ENCODE data around the gene C10orf105.

C10orf105 gene

DNA sequence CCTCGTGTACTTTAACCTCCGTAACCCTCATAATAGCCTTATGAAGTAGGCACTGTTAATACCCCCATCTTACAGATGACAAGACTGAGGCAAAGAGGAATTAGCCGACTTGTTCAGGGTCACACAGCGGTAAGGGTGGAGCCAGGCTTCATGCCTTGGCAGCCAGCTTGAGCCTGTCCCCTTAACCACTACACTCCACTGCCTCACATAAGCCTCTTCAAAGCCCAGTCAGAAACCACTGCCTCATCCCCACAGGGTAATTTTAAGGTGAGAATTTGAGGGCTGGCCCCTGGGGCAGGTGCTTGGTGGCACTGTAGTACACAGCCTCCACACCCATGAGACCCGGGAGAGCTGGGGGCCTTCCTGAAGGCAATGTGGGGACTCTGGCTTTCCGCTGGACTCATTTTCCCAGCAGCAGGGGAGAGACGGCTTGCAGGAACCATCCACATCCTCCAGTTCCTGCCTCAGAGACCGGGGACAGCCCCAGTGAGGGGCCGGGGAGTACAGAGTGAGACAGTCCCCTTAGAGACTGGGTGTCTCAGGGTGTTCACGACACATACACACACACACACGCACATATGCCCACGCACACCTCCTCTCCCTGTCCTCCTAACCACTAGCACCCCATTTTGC, 7.6 kb upstream of the C10orf105 start:
- no peak overlapping the region for H3K4me3 ChIP-seq (replicated peaks; ENCODE audit: low read depth, low read length)
- DNase-seq (ENCODE audit: low read depth): no peak
- TF ChIP-seq, protein P1, sequence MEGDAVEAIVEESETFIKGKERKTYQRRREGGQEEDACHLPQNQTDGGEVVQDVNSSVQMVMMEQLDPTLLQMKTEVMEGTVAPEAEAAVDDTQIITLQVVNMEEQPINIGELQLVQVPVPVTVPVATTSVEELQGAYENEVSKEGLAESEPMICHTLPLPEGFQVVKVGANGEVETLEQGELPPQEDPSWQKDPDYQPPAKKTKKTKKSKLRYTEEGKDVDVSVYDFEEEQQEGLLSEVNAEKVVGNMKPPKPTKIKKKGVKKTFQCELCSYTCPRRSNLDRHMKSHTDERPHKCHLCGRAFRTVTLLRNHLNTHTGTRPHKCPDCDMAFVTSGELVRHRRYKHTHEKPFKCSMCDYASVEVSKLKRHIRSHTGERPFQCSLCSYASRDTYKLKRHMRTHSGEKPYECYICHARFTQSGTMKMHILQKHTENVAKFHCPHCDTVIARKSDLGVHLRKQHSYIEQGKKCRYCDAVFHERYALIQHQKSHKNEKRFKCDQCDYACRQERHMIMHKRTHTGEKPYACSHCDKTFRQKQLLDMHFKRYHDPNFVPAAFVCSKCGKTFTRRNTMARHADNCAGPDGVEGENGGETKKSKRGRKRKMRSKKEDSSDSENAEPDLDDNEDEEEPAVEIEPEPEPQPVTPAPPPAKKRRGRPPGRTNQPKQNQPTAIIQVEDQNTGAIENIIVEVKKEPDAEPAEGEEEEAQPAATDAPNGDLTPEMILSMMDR (IDR thresholded peaks at IDR 0.05; ENCODE audit: low read length, missing control alignments): no peak

DNA sequence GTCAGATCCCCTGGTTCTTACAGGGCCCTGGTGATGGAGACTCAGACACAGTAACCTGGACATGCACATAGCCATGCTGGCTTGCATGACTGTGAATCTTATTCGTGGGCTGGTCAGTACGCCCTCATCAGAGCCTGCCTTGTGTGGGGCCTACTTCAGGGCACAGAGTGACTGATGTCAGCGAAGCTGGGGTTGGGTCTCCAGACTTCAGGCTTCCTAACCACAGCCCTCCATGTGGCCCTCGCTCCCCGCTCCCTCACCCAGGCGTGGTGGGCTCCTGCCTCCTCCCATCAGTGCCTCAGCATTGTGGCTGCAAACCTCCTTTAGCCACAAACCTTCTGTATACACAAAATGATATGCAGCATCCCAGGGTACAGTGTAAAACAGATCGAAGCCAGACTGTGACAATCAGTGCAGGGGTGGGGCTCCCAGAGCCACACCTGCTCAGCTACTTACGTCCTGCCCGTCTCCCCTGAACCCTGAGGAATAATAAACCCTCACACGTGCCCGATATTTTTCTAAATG, 7.1 kb upstream of the C10orf105 start:
- H3K4me3 ChIP-seq (replicated peaks; ENCODE audit: low read depth, low read length): no peak overlapping the region
- no peak for DNase-seq (ENCODE audit: low read depth)
- TF ChIP-seq, protein P1 (IDR thresholded peaks at IDR 0.05; ENCODE audit: low read length, missing control alignments): no peak

DNA sequence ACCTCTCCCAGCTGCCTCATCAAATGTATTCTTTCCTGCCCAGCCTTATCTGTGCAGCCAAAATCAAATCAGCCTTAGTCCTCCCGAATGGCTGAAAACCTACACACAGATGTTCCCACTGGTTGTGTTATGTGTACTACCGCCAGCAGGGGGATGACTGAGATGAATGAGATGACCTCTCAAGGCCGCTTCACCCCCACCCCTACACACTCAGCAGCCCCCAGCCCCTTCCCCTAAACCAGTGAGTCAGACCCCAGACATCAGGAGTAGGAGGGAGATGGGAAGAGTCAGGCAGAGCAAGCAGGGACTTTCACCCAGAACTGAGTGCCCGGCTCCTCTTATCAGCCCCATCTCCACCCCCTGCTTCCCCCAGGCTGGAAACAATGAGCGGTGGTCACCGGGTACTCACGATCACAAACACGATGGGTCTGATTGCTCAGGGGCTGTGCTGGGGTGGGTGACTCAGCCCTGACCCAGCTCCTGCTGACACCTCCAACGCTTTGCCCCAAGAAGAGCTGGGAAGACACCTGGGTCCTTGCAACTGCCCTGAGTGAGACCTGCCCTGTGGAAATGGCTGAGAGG, 6.5 kb upstream of the C10orf105 start:
- TF ChIP-seq, protein P1 (IDR thresholded peaks at IDR 0.05; ENCODE audit: low read length, missing control alignments): peak; percentile 52
- peak; percentile 48 for DNase-seq (ENCODE audit: low read depth)
- H3K4me3 ChIP-seq (replicated peaks; ENCODE audit: low read depth, low read length): no peak overlapping the region

DNA sequence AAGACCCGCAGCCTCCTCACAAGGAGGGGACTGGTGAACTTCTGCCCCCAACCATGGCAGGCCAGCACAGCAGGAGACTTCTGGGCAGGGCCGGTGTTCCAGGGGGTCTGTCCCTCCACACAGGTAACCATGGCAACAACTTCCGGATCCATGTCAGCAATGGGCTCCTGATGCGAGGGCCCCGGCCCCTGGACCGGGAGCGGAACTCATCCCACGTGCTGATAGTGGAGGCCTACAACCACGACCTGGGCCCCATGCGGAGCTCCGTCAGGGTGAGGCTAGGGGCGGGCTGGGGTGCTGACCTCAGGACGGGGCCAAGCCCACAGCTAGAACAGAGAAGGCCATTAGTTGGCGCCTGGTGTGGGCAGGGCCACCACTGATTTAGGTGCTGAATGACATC, 5.7 kb upstream of the C10orf105 start:
- H3K4me3 ChIP-seq (replicated peaks; ENCODE audit: low read depth, low read length): no peak overlapping the region
- TF ChIP-seq, protein P1 (IDR thresholded peaks at IDR 0.05; ENCODE audit: low read length, missing control alignments): no peak
- DNase-seq (ENCODE audit: low read depth): no peak

DNA sequence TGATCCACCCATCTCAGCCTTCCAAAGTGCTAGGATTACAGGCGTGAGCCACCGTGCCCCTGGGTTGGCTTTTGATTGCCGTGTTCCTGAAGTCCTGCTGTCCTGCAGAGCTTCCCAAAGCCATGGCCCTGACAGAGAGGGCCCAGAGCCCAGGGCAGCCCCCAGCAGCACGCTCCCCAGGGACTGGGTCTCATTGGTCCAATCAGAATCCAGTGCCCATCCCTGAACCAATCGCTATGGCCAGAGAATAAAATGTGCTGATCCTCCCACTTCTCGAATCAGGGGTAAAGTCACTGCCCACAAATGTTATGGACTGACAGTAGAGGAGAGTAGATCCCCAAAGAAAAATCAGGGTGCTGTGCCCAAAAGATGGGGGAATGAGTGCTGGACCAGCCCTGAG, 5.0 kb upstream of the C10orf105 start:
- H3K4me3 ChIP-seq (replicated peaks; ENCODE audit: low read depth, low read length): no peak overlapping the region
- TF ChIP-seq, protein P1 (IDR thresholded peaks at IDR 0.05; ENCODE audit: low read length, missing control alignments): no peak
- no peak for DNase-seq (ENCODE audit: low read depth)

DNA sequence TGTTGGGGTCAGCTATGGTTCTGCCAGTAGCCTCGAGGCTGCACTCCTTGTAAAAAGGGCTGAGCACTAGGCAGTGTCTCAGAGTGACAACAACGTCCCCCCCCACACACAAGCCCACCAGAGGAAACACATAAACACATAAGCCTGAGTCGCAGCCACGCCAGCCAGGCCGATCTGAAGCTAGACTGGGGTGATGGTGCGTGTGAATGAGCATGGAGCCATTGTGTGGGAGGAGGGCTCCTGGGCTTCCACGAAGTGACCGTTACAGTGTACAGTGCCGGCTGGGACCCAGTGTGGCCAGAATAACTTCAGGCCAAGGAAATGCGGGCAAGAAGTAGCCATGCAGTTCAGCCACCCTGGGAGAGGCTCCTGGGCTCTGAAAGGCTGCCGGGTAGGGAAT, 3.7 kb upstream of the C10orf105 start:
- H3K4me3 ChIP-seq (replicated peaks; ENCODE audit: low read depth, low read length): no peak overlapping the region
- DNase-seq (ENCODE audit: low read depth): no peak
- TF ChIP-seq, protein P1 (IDR thresholded peaks at IDR 0.05; ENCODE audit: low read length, missing control alignments): no peak

DNA sequence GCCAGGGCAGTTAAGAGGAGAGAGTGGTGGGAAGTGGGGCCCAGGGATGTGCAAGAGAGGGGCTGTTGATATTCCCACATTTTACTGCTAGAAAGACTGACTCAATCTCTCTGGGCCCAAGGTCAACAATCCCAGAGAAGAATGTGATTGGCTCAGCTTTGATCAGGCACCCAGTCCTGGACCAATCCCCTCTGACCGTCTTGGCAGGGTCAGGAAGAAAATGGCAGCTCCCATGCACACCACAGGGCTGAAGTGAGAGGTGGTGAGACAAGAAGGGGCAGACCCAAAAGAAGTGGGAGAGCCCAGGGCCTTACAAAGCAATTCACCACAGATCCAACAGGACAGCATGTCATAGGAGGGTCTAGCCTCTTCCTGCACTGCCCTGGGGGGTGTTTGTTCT, 3.3 kb upstream of the C10orf105 start:
- no peak for DNase-seq (ENCODE audit: low read depth)
- H3K4me3 ChIP-seq (replicated peaks; ENCODE audit: low read depth, low read length): no peak overlapping the region
- TF ChIP-seq, protein P1 (IDR thresholded peaks at IDR 0.05; ENCODE audit: low read length, missing control alignments): no peak

Data from fibroblast of pulmonary artery (primary cell).